ENCODE data around the gene EXOSC1. TPM values are rescaled to one million over a fixed set of nuclear protein-coding genes. Genes with fewer than 3 reads are reported as not detected.

EXOSC1 gene, protein sequence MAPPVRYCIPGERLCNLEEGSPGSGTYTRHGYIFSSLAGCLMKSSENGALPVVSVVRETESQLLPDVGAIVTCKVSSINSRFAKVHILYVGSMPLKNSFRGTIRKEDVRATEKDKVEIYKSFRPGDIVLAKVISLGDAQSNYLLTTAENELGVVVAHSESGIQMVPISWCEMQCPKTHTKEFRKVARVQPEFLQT
- 10 to 100 TPM; 12.4 to 44.8 (median 24.7) TPM for total RNA-seq

GRCh38 chr10:97445722-97446639 lies at the start of gene EXOSC1, which contains the start of gene ZDHHC16:
TSS of gene EXOSC1 (minus strand) at chr10:97446006. CDS start at chr10:97445985, 21 bp downstream.
TSS of gene ZDHHC16 (plus strand) at chr10:97446175. CDS start at chr10:97451676, 5,501 bp downstream.
- H3K4me3 ChIP-seq = peak within 1 kb of the TSS; percentile 62 to 91 (median 86)
- no peaks in the 10 kb centered on the region for H3K27me3 ChIP-seq
- intact Hi-C loops (cut with DNase I) = no loop called here
- DNase-seq = peak; percentile 55
- no peaks in the 10 kb centered on the region for H3K9me3 ChIP-seq
- H3K27ac ChIP-seq = peak within 1 kb of the TSS; percentile 64 to 83 (median 82)
- peaks cover 21 to 55% (median 29%) of the 10 kb centered on the region in 3 donors for H3K4me1 ChIP-seq
- peaks cover 0 to 25% (median 0%) of the 10 kb centered on the region in 3 donors for H3K36me3 ChIP-seq
- 0 to 3% methylated on average over 18 to 20 of the region's 66 CpGs for WGBS, 2 donors
- TF ChIP-seq POLR2A (IDR thresholded peaks at IDR 0.05) = peak in 3 of 4 donors; percentile 56 to 75 (median 58)
- TF ChIP-seq, protein P1, sequence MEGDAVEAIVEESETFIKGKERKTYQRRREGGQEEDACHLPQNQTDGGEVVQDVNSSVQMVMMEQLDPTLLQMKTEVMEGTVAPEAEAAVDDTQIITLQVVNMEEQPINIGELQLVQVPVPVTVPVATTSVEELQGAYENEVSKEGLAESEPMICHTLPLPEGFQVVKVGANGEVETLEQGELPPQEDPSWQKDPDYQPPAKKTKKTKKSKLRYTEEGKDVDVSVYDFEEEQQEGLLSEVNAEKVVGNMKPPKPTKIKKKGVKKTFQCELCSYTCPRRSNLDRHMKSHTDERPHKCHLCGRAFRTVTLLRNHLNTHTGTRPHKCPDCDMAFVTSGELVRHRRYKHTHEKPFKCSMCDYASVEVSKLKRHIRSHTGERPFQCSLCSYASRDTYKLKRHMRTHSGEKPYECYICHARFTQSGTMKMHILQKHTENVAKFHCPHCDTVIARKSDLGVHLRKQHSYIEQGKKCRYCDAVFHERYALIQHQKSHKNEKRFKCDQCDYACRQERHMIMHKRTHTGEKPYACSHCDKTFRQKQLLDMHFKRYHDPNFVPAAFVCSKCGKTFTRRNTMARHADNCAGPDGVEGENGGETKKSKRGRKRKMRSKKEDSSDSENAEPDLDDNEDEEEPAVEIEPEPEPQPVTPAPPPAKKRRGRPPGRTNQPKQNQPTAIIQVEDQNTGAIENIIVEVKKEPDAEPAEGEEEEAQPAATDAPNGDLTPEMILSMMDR (IDR thresholded peaks at IDR 0.05) = peak in 1 of 6 experiments; percentile 37

- peak overlapping the region in 2 of 4 donors; percentile 9 to 10 for H3K27ac ChIP-seq
- 31 to 40% methylated on average over 7 of the region's 7 CpGs for WGBS, 2 donors
- peaks cover 0 to 11% (median 0%) of the 10 kb centered on the region in 4 donors for H3K27me3 ChIP-seq
- no peak overlapping the region for H3K4me3 ChIP-seq
- H3K36me3 ChIP-seq = peaks cover 0 to 14% (median 0%) of the 10 kb centered on the region in 3 donors
- no peaks in the 10 kb centered on the region for H3K9me3 ChIP-seq
- no peak for TF ChIP-seq POLR2A (IDR thresholded peaks at IDR 0.05)
- TF ChIP-seq, protein P1 (IDR thresholded peaks at IDR 0.05) = no peak
- DNase-seq = no peak
- H3K4me1 ChIP-seq = peaks cover 5 to 82% (median 30%) of the 10 kb centered on the region in 3 donors
- intact Hi-C loops (cut with DNase I) = no loop called here
These were observed 49.2 kb upstream of the EXOSC1 start for GRCh38 chr10:97494863-97495506.

DNA sequence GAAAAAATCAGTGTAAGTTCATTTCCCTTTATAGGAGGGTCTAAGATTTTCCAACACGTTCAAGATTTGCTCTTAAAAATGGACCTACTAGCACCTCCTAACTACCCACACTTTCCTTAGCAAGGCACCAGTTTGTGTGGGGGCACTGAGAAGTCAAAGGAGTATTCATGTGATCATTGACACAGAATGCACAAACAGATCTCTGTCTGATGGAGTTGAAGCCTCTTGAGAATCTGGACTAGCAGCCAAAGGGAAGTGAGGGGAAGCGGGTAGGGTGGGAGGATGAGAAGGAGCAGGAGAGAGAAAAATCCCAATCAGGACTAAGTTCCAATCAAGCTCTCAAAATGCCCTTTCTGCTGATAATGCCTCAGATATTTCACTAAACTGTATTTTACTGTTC lies 48.3 kb upstream of the EXOSC1 start:
- intact Hi-C loops (cut with DNase I) = no loop called here
- peaks cover 0 to 3% (median 0%) of the 10 kb centered on the region in 4 donors for H3K27me3 ChIP-seq
- peak overlapping the region in 1 of 4 donors; percentile 3 for H3K27ac ChIP-seq
- TF ChIP-seq, protein P1 (IDR thresholded peaks at IDR 0.05) = no peak
- TF ChIP-seq POLR2A (IDR thresholded peaks at IDR 0.05) = no peak
- H3K4me3 ChIP-seq = no peak overlapping the region
- H3K36me3 ChIP-seq = peaks cover 0 to 14% (median 0%) of the 10 kb centered on the region in 3 donors
- peaks cover 4 to 80% (median 30%) of the 10 kb centered on the region in 3 donors for H3K4me1 ChIP-seq
- H3K9me3 ChIP-seq = no peaks in the 10 kb centered on the region
- WGBS, 2 donors = 40 to 43% methylated on average over 2 of the region's 2 CpGs
- DNase-seq = no peak

GRCh38 chr10:97490592-97490991 lies 44.8 kb upstream of the EXOSC1 start:
- Histone ChIP-seq H3K27ac (no peak overlapping the region), H3K4me3 (no peak overlapping the region), H3K27me3 (no peaks in the 10 kb centered on the region), H3K4me1 (peaks cover 4 to 66% (median 20%) of the 10 kb centered on the region in 3 donors), H3K9me3 (no peaks in the 10 kb centered on the region), H3K36me3 (peaks cover 0 to 26% (median 0%) of the 10 kb centered on the region in 3 donors)
- DNase-seq = no peak
- WGBS, 2 donors = 33 to 69% methylated on average over 1 to 2 of the region's 2 CpGs
- intact Hi-C loops (cut with DNase I) = no loop called here
- TF ChIP-seq POLR2A (IDR thresholded peaks at IDR 0.05) = no peak
- TF ChIP-seq, protein P1 (IDR thresholded peaks at IDR 0.05) = no peak
